Testis (tissue), 3 donors: ENCODE measurements around the gene WDFY4. TPM values are rescaled to one million over a fixed set of nuclear protein-coding genes. Genes with fewer than 3 reads are reported as not detected.

Experiments
- DNase-seq: peaks from one replicate; pipeline ENCODE4 v3.0.0-alpha.2; 2019
- H3K27ac ChIP-seq, 2 donors: fragments of 200-600 bp; sonication (generic); one replicate each; pipeline ENCODE4 v1.5.1; 2019
- H3K27me3 ChIP-seq: fragments of 200-600 bp; sonication (generic); one replicate; pipeline ENCODE4 v1.5.1; 2019
- H3K36me3 ChIP-seq: fragments of 200-600 bp; sonication (generic); one replicate; pipeline ENCODE4 v1.5.1; 2017; ENCODE audit warnings: low read depth; ENCODE audit errors: missing control alignments
- H3K4me1 ChIP-seq: fragments of 200-600 bp; sonication (generic); one replicate; pipeline ENCODE4 v1.5.1; 2019
- H3K4me3 ChIP-seq, 2 donors: fragments of 200-600 bp; sonication (generic); one replicate each; pipeline ENCODE4 v1.5.1; 2017 to 2019
- H3K9me3 ChIP-seq: fragments of 200-600 bp; sonication (generic); one replicate; pipeline ENCODE4 v1.5.1; 2017
- CTCF ChIP-seq, 3 experiments: fragments of 450-650 bp in 2 of 3; fragments of 200-600 bp in 1 of 3; sonication (generic) in 1 of 3; IDR thresholded peaks; one replicate each; pipeline ENCODE4 v1.5.1; 2016 to 2019; ENCODE audit warnings: antibody characterized with exemption in 3 of 3, mild to moderate bottlenecking in 2 of 3, moderate library complexity in 1 of 3
- POLR2A ChIP-seq: fragments of 450-650 bp; IDR thresholded peaks from one replicate; pipeline ENCODE4 v1.6.1; 2017; ENCODE audit warnings: antibody characterized with exemption, mild to moderate bottlenecking, moderate library complexity
- WGBS, 2 donors: methylation state at CpG; one replicate each; pipeline ENCODE4 v1.1.5; 2018; 5-methylcytosine and 5-hydroxymethylcytosine counted together
- intact Hi-C: fragments of 100-400 bp; cut with DNase I; formaldehyde crosslinking; loops from one replicate; pipeline ENCODE4 v1.15.1; 2023; ENCODE audit warnings: low total_unique reads
- polyA plus RNA-seq: library from polyadenylated mRNA; stranded (reverse); fragments of 350-450 nt; fragmentation: Illumina TruSeq; extraction: RNeasy Lipid Tissue Mini Kit (QIAGEN cat#74804); gene quantifications from one replicate; pipeline ENCODE4 v1.2.3, GENCODE V29; 2014; ENCODE audit warnings: low read depth, low replicate concordance; ENCODE audit not compliant: insufficient read depth
- total RNA-seq, 2 donors: library from RNA; depleted of rRNA; stranded (reverse); fragments of >200 nt; gene quantifications; one replicate each; pipeline ENCODE4 v1.2.3, GENCODE V29; 2016

The WDFY4 gene
- total and polyA plus RNA-seq, 3 donors from 2014 or later, result 10.2 to 21.5 (median 18.4) TPM

- WGBS, 2 donors, result 69 to 79% methylated on average over 4 to 12 of the region's 12 CpGs
- Histone ChIP-seq H3K27ac (no peak overlapping the region), H3K4me1 (no peaks in the 10 kb centered on the region), H3K36me3 (no peaks in the 10 kb centered on the region), H3K27me3 (no peaks in the 10 kb centered on the region), H3K4me3 (no peak overlapping the region), H3K9me3 (no peaks in the 10 kb centered on the region)
- no peak for DNase-seq
- TF ChIP-seq POLR2A, result no peak
- TF ChIP-seq CTCF (IDR thresholded peaks at IDR 0.05), result no peak
- intact Hi-C loops, result no loop called here
Observed at GRCh38 chr10:48648172-48648942, 36.3 kb upstream of the WDFY4 start.

- Histone ChIP-seq H3K27ac (no peak overlapping the region), H3K4me3 (no peak overlapping the region), H3K4me1 (no peaks in the 10 kb centered on the region), H3K27me3 (no peaks in the 10 kb centered on the region), H3K9me3 (no peaks in the 10 kb centered on the region), H3K36me3 (no peaks in the 10 kb centered on the region)
- WGBS, 2 donors, result 83 to 85% methylated on average over 6 to 7 of the region's 7 CpGs
- intact Hi-C loops, result no loop called here
- DNase-seq, result no peak
- TF ChIP-seq CTCF (IDR thresholded peaks at IDR 0.05), result no peak
- no peak for TF ChIP-seq POLR2A
Observed at GRCh38 chr10:48649349-48649944, 35.2 kb upstream of the WDFY4 start.

GRCh38 chr10:48651293-48651692, 33.4 kb upstream of the WDFY4 start:
- no peak overlapping the region for H3K27ac ChIP-seq
- WGBS, 2 donors, result 82 to 92% methylated on average over 2 of the region's 2 CpGs
- H3K36me3 ChIP-seq, result no peaks in the 10 kb centered on the region
- intact Hi-C loops, result no loop called here
- H3K4me3 ChIP-seq, result no peak overlapping the region
- H3K9me3 ChIP-seq, result no peaks in the 10 kb centered on the region
- DNase-seq, result no peak
- peaks cover 8% of the 10 kb centered on the region for H3K4me1 ChIP-seq
- TF ChIP-seq POLR2A (no peak), CTCF (IDR thresholded peaks at IDR 0.05) (no peak)
- H3K27me3 ChIP-seq, result no peaks in the 10 kb centered on the region

- no peaks in the 10 kb centered on the region for H3K36me3 ChIP-seq
- intact Hi-C loops, result no loop called here
- no peak for DNase-seq
- H3K27ac ChIP-seq, result no peak overlapping the region
- WGBS, 2 donors, result 50 to 57% methylated on average over 3 to 4 of the region's 4 CpGs
- peaks cover 8% of the 10 kb centered on the region for H3K4me1 ChIP-seq
- H3K4me3 ChIP-seq, result no peak overlapping the region
- no peaks in the 10 kb centered on the region for H3K9me3 ChIP-seq
- H3K27me3 ChIP-seq, result no peaks in the 10 kb centered on the region
- no peak for TF ChIP-seq POLR2A
- TF ChIP-seq CTCF (IDR thresholded peaks at IDR 0.05), result no peak
Observed at GRCh38 chr10:48651839-48652238, 32.8 kb upstream of the WDFY4 start.
